ENCODE data around the gene BMPR1A. TPM values are rescaled to one million over a fixed set of nuclear protein-coding genes. Genes with fewer than 3 reads are reported as not detected.

Gene BMPR1A
- total and polyA plus RNA-seq, 4 donors, result 3.8 to 66.2 (median 19.7) TPM

GRCh38 chr10:86758189-86759072, 2.0 kb downstream of the BMPR1A start:
- no peaks in the 10 kb centered on the region for H3K27me3 ChIP-seq (ENCODE audit: control insufficient read depth in 3 of 3, insufficient read depth in 3 of 3, low read length in 2 of 3)
- H3K36me3 ChIP-seq (ENCODE audit: control insufficient read depth in 4 of 4, insufficient read depth in 4 of 4, low read length in 4 of 4), result no peaks in the 10 kb centered on the region
- peaks cover 7 to 34% (median 18%) of the 10 kb centered on the region in 5 donors for H3K4me1 ChIP-seq (ENCODE audit: control insufficient read depth in 5 of 5, insufficient read depth in 5 of 5, low read length in 5 of 5)
- TF ChIP-seq CTCF (IDR thresholded peaks at IDR 0.05; ENCODE audit: control extremely low read depth, extremely low read depth), result no peak
- peak overlapping the region; percentile 78 to 85 for H3K9ac ChIP-seq (ENCODE audit: insufficient read depth in 1 of 2, low read length in 2 of 2)
- DNase-seq (peak in 2 of 3 donors; percentile 40 to 63), ATAC-seq (ENCODE audit: insufficient read depth, low FRiP score) (no peak)
- no peak overlapping the region for H3K4me3 ChIP-seq
- 25 to 30% methylated on average over 9 of the region's 9 CpGs for WGBS, 2 donors
- H3K27ac ChIP-seq (ENCODE audit: low read depth in 1 of 2, low read length in 1 of 2), result peak overlapping the region in 1 of 2 donors; percentile 57
- no peaks in the 10 kb centered on the region for H3K9me3 ChIP-seq (ENCODE audit: control insufficient read depth in 4 of 4, insufficient read depth in 3 of 4, low read length in 3 of 4)

- ATAC-seq (ENCODE audit: insufficient read depth, low FRiP score) (no peak), DNase-seq (no peak)
- no peak overlapping the region for H3K4me3 ChIP-seq
- H3K27ac ChIP-seq (ENCODE audit: low read depth in 1 of 2, low read length in 1 of 2), result no peak overlapping the region
- peaks cover 7 to 26% (median 17%) of the 10 kb centered on the region in 5 donors for H3K4me1 ChIP-seq (ENCODE audit: control insufficient read depth in 5 of 5, insufficient read depth in 5 of 5, low read length in 5 of 5)
- H3K9me3 ChIP-seq (ENCODE audit: control insufficient read depth in 4 of 4, insufficient read depth in 3 of 4, low read length in 3 of 4), result no peaks in the 10 kb centered on the region
- no peaks in the 10 kb centered on the region for H3K36me3 ChIP-seq (ENCODE audit: control insufficient read depth in 4 of 4, insufficient read depth in 4 of 4, low read length in 4 of 4)
- no peaks in the 10 kb centered on the region for H3K27me3 ChIP-seq (ENCODE audit: control insufficient read depth in 3 of 3, insufficient read depth in 3 of 3, low read length in 2 of 3)
- no peak for TF ChIP-seq CTCF (IDR thresholded peaks at IDR 0.05; ENCODE audit: control extremely low read depth, extremely low read depth)
- peak overlapping the region in 1 of 2 donors; percentile 8 for H3K9ac ChIP-seq (ENCODE audit: insufficient read depth in 1 of 2, low read length in 2 of 2)
- WGBS, 2 donors, result 34 to 37% methylated on average over 3 of the region's 3 CpGs
Measured at GRCh38 chr10:86759073-86759672, 2.8 kb downstream of the BMPR1A start.

- Histone ChIP-seq H3K4me3 (no peak overlapping the region), H3K4me1 (ENCODE audit: control insufficient read depth in 5 of 5, insufficient read depth in 5 of 5, low read length in 5 of 5) (peaks cover 3 to 27% (median 25%) of the 10 kb centered on the region in 5 donors), H3K27ac (ENCODE audit: low read depth in 1 of 2, low read length in 1 of 2) (no peak overlapping the region), H3K27me3 (ENCODE audit: control insufficient read depth in 3 of 3, insufficient read depth in 3 of 3, low read length in 2 of 3) (no peaks in the 10 kb centered on the region), H3K9me3 (ENCODE audit: control insufficient read depth in 4 of 4, insufficient read depth in 3 of 4, low read length in 3 of 4) (no peaks in the 10 kb centered on the region), H3K36me3 (ENCODE audit: control insufficient read depth in 4 of 4, insufficient read depth in 4 of 4, low read length in 4 of 4) (no peaks in the 10 kb centered on the region), H3K9ac (ENCODE audit: insufficient read depth in 1 of 2, low read length in 2 of 2) (no peak overlapping the region)
- WGBS, 2 donors, result 87 to 90% methylated on average over 5 of the region's 5 CpGs
- no peak for TF ChIP-seq CTCF (IDR thresholded peaks at IDR 0.05; ENCODE audit: control extremely low read depth, extremely low read depth)
- ATAC-seq (ENCODE audit: insufficient read depth, low FRiP score) (no peak), DNase-seq (no peak)
Measured at GRCh38 chr10:86763404-86763803, 7.0 kb downstream of the BMPR1A start.
